Stomach (tissue), 9 donors: ENCODE data around the gene AUTS2. TPM values are rescaled to one million over a fixed set of nuclear protein-coding genes. Genes with fewer than 3 reads are reported as not detected.

Experiments used
- DNase-seq, 2 donors: peaks; one replicate each; pipeline versions ENCODE4 v3.0.0 to v3.0.0-alpha.2; 2013 to 2019
- H3K27ac ChIP-seq, 5 donors: fragments of 200-600 bp in 4 of 5; sonication (generic) in 4 of 5; one replicate each; pipeline ENCODE4 v1.5.1; 2013 to 2019; ENCODE audit warnings: mild to moderate bottlenecking in 1 of 5, moderate library complexity in 1 of 5
- H3K27me3 ChIP-seq, 3 donors: fragments of 200-600 bp; sonication (generic); one replicate each; pipeline ENCODE4 v1.5.1; 2017 to 2019; ENCODE audit warnings: mixed run types in 1 of 3
- H3K36me3 ChIP-seq, 4 donors: fragments of 200-600 bp; sonication (generic); 1 replicate in 3 of 4; 2 replicates in 1 of 4; pipeline ENCODE4 v1.5.1; 2016 to 2019
- H3K4me1 ChIP-seq, 4 donors: fragments of 200-600 bp; sonication (generic); one replicate each; pipeline ENCODE4 v1.5.1; 2016 to 2019
- H3K4me3 ChIP-seq, 4 donors: fragments of 200-600 bp; sonication (generic) in 3 of 4; one replicate each; pipeline ENCODE4 v1.5.1; 2016 to 2019; ENCODE audit warnings: mild to moderate bottlenecking in 1 of 4
- H3K9me3 ChIP-seq, 4 donors: fragments of 200-600 bp; sonication (generic); one replicate each; pipeline ENCODE4 v1.5.1; 2016 to 2019
- EP300 ChIP-seq: sonication (generic); formaldehyde crosslinking; IDR thresholded peaks from one replicate; pipeline ENCODE4 v1.6.1; 2017; ENCODE audit warnings: antibody characterized with exemption
- POLR2A ChIP-seq, 4 donors: fragments of 450-650 bp; IDR thresholded peaks; one replicate each; pipeline ENCODE4 v1.6.1; 2016; ENCODE audit warnings: antibody characterized with exemption in 4 of 4, control low read depth in 2 of 4, mild to moderate bottlenecking in 1 of 4, moderate library complexity in 1 of 4
- POLR2AphosphoS5 ChIP-seq, 3 donors: sonication (generic); formaldehyde crosslinking; IDR thresholded peaks; one replicate each; pipeline ENCODE4 v1.6.1; 2016; ENCODE audit warnings: antibody characterized with exemption in 3 of 3
- WGBS, 5 donors: extraction: QIAGEN DNeasy Blood & Tissue Kit in 3 of 5; methylation state at CpG; one replicate each; pipeline versions ENCODE4 v1.1.5 to v1.1.7; 2013 to 2018; 5-methylcytosine and 5-hydroxymethylcytosine counted together
- intact Hi-C: fragments of 100-400 bp; cut with DNase I; formaldehyde crosslinking; loops from one replicate; pipeline ENCODE4 v1.15.1; 2023; ENCODE audit warnings: low total_unique reads
- polyA plus RNA-seq, 3 donors: library from polyadenylated mRNA; stranded (reverse); fragments of 200-250 nt; gene quantifications; one replicate each; pipeline ENCODE4 v1.2.3, GENCODE V29; 2013
- total RNA-seq, 5 donors: library from RNA; depleted of rRNA; stranded (reverse); fragments of >200 nt; gene quantifications; one replicate each; pipeline versions ENCODE4 v1.1.0 to v1.2.3, GENCODE V29; 2014 to 2016
- TF ChIP-seq, protein P1 (sequence below), 7 experiments: fragments of 450-650 bp in 4 of 7; fragments of 200-600 bp in 3 of 7; sonication (generic) in 3 of 7; IDR thresholded peaks; one replicate each; pipeline ENCODE4 v1.5.1; 2016 to 2019; ENCODE audit warnings: antibody characterized with exemption in 7 of 7, control low read depth in 2 of 7, mild to moderate bottlenecking in 1 of 7
- donor health status: healthy with polysubstance abuse.
- donor health status: Bipolar disorder and iron deficiency.
- donor health status: healthy.

Gene AUTS2
- total and polyA plus RNA-seq, 8 donors: 3.8 to 90.3 (median 38.1) TPM

DNA sequence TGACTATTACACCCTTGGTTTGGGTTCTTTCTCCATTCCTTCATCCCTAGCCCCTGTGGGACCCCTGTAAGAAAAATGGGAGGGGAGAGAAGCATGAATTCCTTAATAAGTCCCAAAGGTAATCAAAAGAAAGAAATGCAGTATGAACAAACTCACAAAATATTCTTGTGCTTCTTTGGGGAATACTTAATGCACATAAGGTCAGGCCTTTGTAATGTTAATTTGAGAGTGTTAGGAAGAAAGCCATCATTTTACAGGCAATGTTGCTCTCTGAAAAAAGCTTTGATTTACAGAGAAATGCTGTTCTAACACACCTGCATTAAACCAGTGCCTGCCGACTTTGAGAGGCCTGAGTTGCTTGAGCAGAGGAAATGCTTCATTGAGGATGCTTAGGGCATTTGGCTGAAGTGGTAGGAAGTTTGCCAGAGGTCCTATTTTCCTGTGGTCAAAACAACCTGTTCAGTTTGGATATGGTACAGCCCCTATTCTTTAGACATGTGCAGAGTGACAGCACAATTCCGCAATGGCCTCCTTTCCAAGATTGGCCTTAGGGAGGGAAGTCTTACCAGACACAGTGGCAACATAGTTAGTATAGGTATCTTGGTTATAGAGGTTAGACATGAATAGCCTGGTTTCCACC is 643.4 kb downstream of the AUTS2 start:
- Histone ChIP-seq H3K4me1 (no peaks in the 10 kb centered on the region), H3K9me3 (no peaks in the 10 kb centered on the region), H3K27ac (no peak overlapping the region), H3K36me3 (no peaks in the 10 kb centered on the region), H3K27me3 (no peaks in the 10 kb centered on the region), H3K4me3 (no peak overlapping the region)
- 71 to 86% (median 82%) methylated on average over 2 of the region's 2 CpGs for WGBS, 5 donors
- TF ChIP-seq, protein P1, sequence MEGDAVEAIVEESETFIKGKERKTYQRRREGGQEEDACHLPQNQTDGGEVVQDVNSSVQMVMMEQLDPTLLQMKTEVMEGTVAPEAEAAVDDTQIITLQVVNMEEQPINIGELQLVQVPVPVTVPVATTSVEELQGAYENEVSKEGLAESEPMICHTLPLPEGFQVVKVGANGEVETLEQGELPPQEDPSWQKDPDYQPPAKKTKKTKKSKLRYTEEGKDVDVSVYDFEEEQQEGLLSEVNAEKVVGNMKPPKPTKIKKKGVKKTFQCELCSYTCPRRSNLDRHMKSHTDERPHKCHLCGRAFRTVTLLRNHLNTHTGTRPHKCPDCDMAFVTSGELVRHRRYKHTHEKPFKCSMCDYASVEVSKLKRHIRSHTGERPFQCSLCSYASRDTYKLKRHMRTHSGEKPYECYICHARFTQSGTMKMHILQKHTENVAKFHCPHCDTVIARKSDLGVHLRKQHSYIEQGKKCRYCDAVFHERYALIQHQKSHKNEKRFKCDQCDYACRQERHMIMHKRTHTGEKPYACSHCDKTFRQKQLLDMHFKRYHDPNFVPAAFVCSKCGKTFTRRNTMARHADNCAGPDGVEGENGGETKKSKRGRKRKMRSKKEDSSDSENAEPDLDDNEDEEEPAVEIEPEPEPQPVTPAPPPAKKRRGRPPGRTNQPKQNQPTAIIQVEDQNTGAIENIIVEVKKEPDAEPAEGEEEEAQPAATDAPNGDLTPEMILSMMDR (IDR thresholded peaks at IDR 0.05): no peak
- TF ChIP-seq POLR2A (IDR thresholded peaks at IDR 0.05) (no peak), POLR2AphosphoS5 (IDR thresholded peaks at IDR 0.05) (no peak), EP300 (no peak)
- DNase-seq: no peak
- intact Hi-C loops: no loop called here

DNA sequence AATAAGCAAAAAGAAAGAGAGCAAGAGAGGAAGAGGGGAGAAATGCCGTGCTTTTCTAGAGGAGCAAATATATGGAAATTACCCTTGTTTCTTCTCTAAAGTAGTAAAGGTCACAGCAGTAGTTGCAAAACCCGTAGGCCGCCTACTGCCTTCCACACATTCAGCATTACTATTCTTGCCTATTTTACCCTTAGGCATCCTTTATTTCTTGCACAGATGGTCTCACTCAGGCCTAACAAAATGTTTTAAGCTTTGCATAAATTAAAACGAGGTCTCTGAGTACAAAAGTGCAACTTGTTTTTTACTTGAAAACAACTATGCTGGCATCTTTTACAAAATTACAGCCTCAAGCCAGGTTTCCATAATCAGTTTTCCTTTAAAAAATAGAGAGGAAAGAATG is 644.6 kb downstream of the AUTS2 start:
- no peak overlapping the region for H3K27ac ChIP-seq
- TF ChIP-seq POLR2AphosphoS5 (IDR thresholded peaks at IDR 0.05) (no peak), POLR2A (IDR thresholded peaks at IDR 0.05) (no peak), EP300 (no peak)
- TF ChIP-seq, protein P1 (IDR thresholded peaks at IDR 0.05): no peak
- WGBS, 5 donors: 82 to 89% (median 85%) methylated on average over 4 of the region's 4 CpGs
- H3K27me3 ChIP-seq: no peaks in the 10 kb centered on the region
- DNase-seq: no peak
- H3K4me3 ChIP-seq: no peak overlapping the region
- no peaks in the 10 kb centered on the region for H3K36me3 ChIP-seq
- no peaks in the 10 kb centered on the region for H3K9me3 ChIP-seq
- intact Hi-C loops: no loop called here
- no peaks in the 10 kb centered on the region for H3K4me1 ChIP-seq

DNA sequence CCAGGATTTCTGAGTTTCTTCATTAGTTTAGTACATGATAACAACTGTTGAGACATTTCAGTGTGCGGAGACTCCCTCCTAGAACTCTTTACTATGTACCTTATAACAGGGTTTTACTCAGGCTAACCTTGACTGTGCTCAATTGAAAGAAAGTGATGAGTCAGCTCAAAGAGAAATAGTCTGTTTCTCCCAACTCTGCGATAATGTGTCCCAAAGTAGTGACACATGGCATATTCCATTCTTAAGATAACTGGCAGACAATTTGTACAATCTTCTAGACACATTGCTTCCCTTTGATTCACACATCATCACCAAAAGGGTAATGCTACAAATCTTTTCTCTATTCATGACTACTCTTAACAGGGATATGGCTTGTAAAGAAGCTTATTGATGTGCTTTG is 645.2 kb downstream of the AUTS2 start:
- no peak overlapping the region for H3K27ac ChIP-seq
- TF ChIP-seq POLR2A (IDR thresholded peaks at IDR 0.05) (no peak), POLR2AphosphoS5 (IDR thresholded peaks at IDR 0.05) (no peak), EP300 (no peak)
- TF ChIP-seq, protein P1 (IDR thresholded peaks at IDR 0.05): no peak
- H3K9me3 ChIP-seq: no peaks in the 10 kb centered on the region
- no peak overlapping the region for H3K4me3 ChIP-seq
- intact Hi-C loops: no loop called here
- H3K36me3 ChIP-seq: no peaks in the 10 kb centered on the region
- no peaks in the 10 kb centered on the region for H3K27me3 ChIP-seq
- no peak for DNase-seq
- no peaks in the 10 kb centered on the region for H3K4me1 ChIP-seq
- WGBS, 5 donors: 88 to 98% (median 96%) methylated on average over 2 of the region's 2 CpGs

DNA sequence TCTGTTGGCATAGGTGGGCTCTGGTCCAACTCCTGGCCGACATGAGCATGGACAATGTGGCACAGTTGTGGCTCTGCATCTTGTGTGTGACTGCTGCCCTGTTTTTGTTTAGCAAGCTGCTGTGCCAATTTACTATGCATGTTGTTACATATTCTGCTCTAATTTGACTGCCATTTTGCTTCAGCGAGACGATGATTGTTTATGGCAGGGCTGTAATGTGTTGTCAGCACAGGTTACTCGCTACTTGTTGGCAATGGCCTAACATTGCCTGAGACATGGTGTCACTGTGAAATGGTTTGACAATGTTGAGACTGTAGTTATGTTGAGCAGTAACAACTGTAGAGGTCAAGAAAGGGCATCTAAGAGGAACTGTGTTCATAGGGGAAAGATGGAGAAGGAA is 659.6 kb downstream of the AUTS2 start:
- WGBS, 5 donors: 88 to 96% (median 96%) methylated on average over 4 of the region's 4 CpGs
- no peak overlapping the region for H3K27ac ChIP-seq
- H3K9me3 ChIP-seq: no peaks in the 10 kb centered on the region
- no peak for DNase-seq
- peaks cover 0 to 6% (median 0%) of the 10 kb centered on the region in 4 donors for H3K4me1 ChIP-seq
- no peaks in the 10 kb centered on the region for H3K36me3 ChIP-seq
- H3K27me3 ChIP-seq: no peaks in the 10 kb centered on the region
- intact Hi-C loops: no loop called here
- TF ChIP-seq, protein P1 (IDR thresholded peaks at IDR 0.05): no peak
- no peak for TF ChIP-seq POLR2A (IDR thresholded peaks at IDR 0.05)
- no peak for TF ChIP-seq POLR2AphosphoS5 (IDR thresholded peaks at IDR 0.05)
- TF ChIP-seq EP300: no peak
- no peak overlapping the region for H3K4me3 ChIP-seq
